Transverse colon (tissue), 3 donors: Measurements from ENCODE around the gene ZBTB4.

Source experiments
- CTCF ChIP-seq, 5 experiments: fragments of 200-600 bp in 3 of 5; fragments of 450-650 bp in 2 of 5; sonication (generic) in 3 of 5; IDR thresholded peaks; 1 replicate in 2 of 5; 2 replicates in 3 of 5; pipeline ENCODE4 v1.5.1; 2016 to 2017; ENCODE audit warnings: antibody characterized with exemption in 5 of 5, inconsistent platforms in 3 of 5, mild to moderate bottlenecking in 2 of 5, moderate library complexity in 1 of 5
- EP300 ChIP-seq: sonication (generic); formaldehyde crosslinking; IDR thresholded peaks from one replicate; pipeline ENCODE4 v1.6.1; 2017; ENCODE audit warnings: antibody characterized with exemption, low read depth

- TF ChIP-seq EP300 (no peak), CTCF (IDR thresholded peaks at IDR 0.05) (no peak)
Measured at GRCh38 chr17:7465597-7466275, 13.7 kb downstream of the ZBTB4 start.
